Measurements from ENCODE around the gene MTMR2. TPM values are rescaled to one million over a fixed set of nuclear protein-coding genes. Genes with fewer than 3 reads are reported as not detected.

The MTMR2 gene
- total RNA-seq: 47.3 and 48.7 TPM in 2 replicates

- DNase-seq (ENCODE audit: low read depth in 2 of 2): peak; percentile 49 to 83
These were observed at the start of gene MTMR2 for GRCh38 chr11:95923728-95924413. Gene MTMR2 (minus strand): TSS chr11:95924107. CDS start chr11:95923954, 153 bp downstream.

GRCh38 chr11:95972060-95972459 is 48.2 kb upstream of the MTMR2 start:
- DNase-seq (ENCODE audit: low read depth in 2 of 2): no peak

- peak in 1 of 2 donors; percentile 31 for DNase-seq (ENCODE audit: low read depth in 2 of 2)
These were observed 44.7 kb upstream of the MTMR2 start for GRCh38 chr11:95968585-95968984.

- no peak for DNase-seq (ENCODE audit: low read depth in 2 of 2)
These were observed 40.4 kb upstream of the MTMR2 start for GRCh38 chr11:95964281-95964680.

- DNase-seq (ENCODE audit: low read depth in 2 of 2): no peak
These were observed 37.9 kb upstream of the MTMR2 start for GRCh38 chr11:95961758-95962157.

- DNase-seq (ENCODE audit: low read depth in 2 of 2): no peak
These were observed 27.0 kb upstream of the MTMR2 start for GRCh38 chr11:95950905-95951304.

GRCh38 chr11:95948637-95949036 is 24.7 kb upstream of the MTMR2 start:
- DNase-seq (ENCODE audit: low read depth in 2 of 2): no peak

- DNase-seq (ENCODE audit: low read depth in 2 of 2): no peak
These were observed 20.7 kb upstream of the MTMR2 start for GRCh38 chr11:95944623-95945022.

- no peak for DNase-seq (ENCODE audit: low read depth in 2 of 2)
These were observed 19.6 kb upstream of the MTMR2 start for GRCh38 chr11:95943546-95943945.

- no peak for DNase-seq (ENCODE audit: low read depth in 2 of 2)
These were observed 15.2 kb upstream of the MTMR2 start for GRCh38 chr11:95939091-95939490.

GRCh38 chr11:95937358-95937757 is 13.5 kb upstream of the MTMR2 start:
- DNase-seq (ENCODE audit: low read depth in 2 of 2): no peak

GRCh38 chr11:95933594-95933993 is 9.7 kb upstream of the MTMR2 start:
- DNase-seq (ENCODE audit: low read depth in 2 of 2): no peak

GRCh38 chr11:95931916-95932315 is 8.0 kb upstream of the MTMR2 start:
- no peak for DNase-seq (ENCODE audit: low read depth in 2 of 2)

- DNase-seq (ENCODE audit: low read depth in 2 of 2): no peak
These were observed 7.0 kb upstream of the MTMR2 start for GRCh38 chr11:95930948-95931347.

- no peak for DNase-seq (ENCODE audit: low read depth in 2 of 2)
These were observed 2.8 kb upstream of the MTMR2 start for GRCh38 chr11:95926726-95927125.

- DNase-seq (ENCODE audit: low read depth in 2 of 2): peak in 1 of 2 donors; percentile 39
These were observed 1.1 kb upstream of the MTMR2 start for GRCh38 chr11:95925011-95925410.

- peak; percentile 65 to 66 for DNase-seq (ENCODE audit: low read depth in 2 of 2)
These were observed 480 bp upstream of the MTMR2 start for GRCh38 chr11:95924414-95924760.

GRCh38 chr11:95923439-95923727 is 524 bp downstream of the MTMR2 start:
- peak in 1 of 2 donors; percentile 11 for DNase-seq (ENCODE audit: low read depth in 2 of 2)

GRCh38 chr11:95922536-95923438 is 1.1 kb downstream of the MTMR2 start:
- DNase-seq (ENCODE audit: low read depth in 2 of 2): peak in 1 of 2 donors; percentile 45

- peak in 1 of 2 donors; percentile 24 for DNase-seq (ENCODE audit: low read depth in 2 of 2)
These were observed 1.8 kb downstream of the MTMR2 start for GRCh38 chr11:95922099-95922498.

- peak in 1 of 2 donors; percentile 32 for DNase-seq (ENCODE audit: low read depth in 2 of 2)
These were observed 3.3 kb downstream of the MTMR2 start for GRCh38 chr11:95920460-95921105.

- no peak for DNase-seq (ENCODE audit: low read depth in 2 of 2)
These were observed 4.4 kb downstream of the MTMR2 start for GRCh38 chr11:95919514-95919913.
